Endothelial cell (in vitro differentiated cells): ENCODE measurements around the gene SYCE3. TPM values are rescaled to one million over a fixed set of nuclear protein-coding genes. Genes with fewer than 3 reads are reported as not detected.

ENCODE experiments used
- DNase-seq: peaks from one replicate; pipeline ENCODE4 v3.0.0; 2021; ENCODE audit warnings: low spot score
- H3K27ac Mint-ChIP-seq: one replicate; pipeline ENCODE4 v1.8.0; 2021; ENCODE audit warnings: mixed read lengths, inconsistent platforms; ENCODE audit not compliant: unreplicated experiment
- H3K27me3 Mint-ChIP-seq: one replicate; pipeline ENCODE4 v1.8.0; 2021; ENCODE audit warnings: mild to moderate bottlenecking, moderate library complexity, mixed read lengths, inconsistent platforms; ENCODE audit not compliant: unreplicated experiment
- H3K36me3 Mint-ChIP-seq: one replicate; pipeline ENCODE4 v1.8.0; 2021; ENCODE audit warnings: mild to moderate bottlenecking, low read depth, mixed read lengths, inconsistent platforms; ENCODE audit not compliant: unreplicated experiment
- H3K4me1 Mint-ChIP-seq: one replicate; pipeline ENCODE4 v1.8.0; 2021; ENCODE audit warnings: mild to moderate bottlenecking, mixed read lengths, inconsistent platforms; ENCODE audit not compliant: unreplicated experiment
- H3K4me3 Mint-ChIP-seq: one replicate; pipeline ENCODE4 v1.8.0; 2021; ENCODE audit warnings: mild to moderate bottlenecking, mixed read lengths, inconsistent platforms; ENCODE audit not compliant: unreplicated experiment
- H3K9me3 Mint-ChIP-seq: one replicate; pipeline ENCODE4 v1.8.0; 2021; ENCODE audit warnings: mixed read lengths, inconsistent platforms; ENCODE audit not compliant: unreplicated experiment
- long read RNA-seq: library from polyadenylated mRNA; unstranded; transcript quantifications from one replicate; pipeline ENCODE4 v2.0.0, GENCODE V29; 2020; ENCODE audit not compliant: unreplicated experiment
- total RNA-seq: library from RNA; stranded (reverse); fragmentation: NEBNext Ultra II Directional; extraction: Animal tissue kit (Norgen Biotek cat#: 25700); gene quantifications from one replicate; pipeline ENCODE4 v1.2.1, GENCODE V29; 2021; ENCODE audit not compliant: unreplicated experiment
- TF ChIP-seq, protein P1 (sequence below): fragments of 200-600 bp; sonication (generic); IDR thresholded peaks from one replicate; pipeline ENCODE4 v1.5.0; 2021; ENCODE audit warnings: antibody characterized with exemption; ENCODE audit not compliant: unreplicated experiment

The SYCE3 gene, protein sequence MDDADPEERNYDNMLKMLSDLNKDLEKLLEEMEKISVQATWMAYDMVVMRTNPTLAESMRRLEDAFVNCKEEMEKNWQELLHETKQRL
- total RNA-seq = not detected
- long read RNA-seq = 0 reads

DNA sequence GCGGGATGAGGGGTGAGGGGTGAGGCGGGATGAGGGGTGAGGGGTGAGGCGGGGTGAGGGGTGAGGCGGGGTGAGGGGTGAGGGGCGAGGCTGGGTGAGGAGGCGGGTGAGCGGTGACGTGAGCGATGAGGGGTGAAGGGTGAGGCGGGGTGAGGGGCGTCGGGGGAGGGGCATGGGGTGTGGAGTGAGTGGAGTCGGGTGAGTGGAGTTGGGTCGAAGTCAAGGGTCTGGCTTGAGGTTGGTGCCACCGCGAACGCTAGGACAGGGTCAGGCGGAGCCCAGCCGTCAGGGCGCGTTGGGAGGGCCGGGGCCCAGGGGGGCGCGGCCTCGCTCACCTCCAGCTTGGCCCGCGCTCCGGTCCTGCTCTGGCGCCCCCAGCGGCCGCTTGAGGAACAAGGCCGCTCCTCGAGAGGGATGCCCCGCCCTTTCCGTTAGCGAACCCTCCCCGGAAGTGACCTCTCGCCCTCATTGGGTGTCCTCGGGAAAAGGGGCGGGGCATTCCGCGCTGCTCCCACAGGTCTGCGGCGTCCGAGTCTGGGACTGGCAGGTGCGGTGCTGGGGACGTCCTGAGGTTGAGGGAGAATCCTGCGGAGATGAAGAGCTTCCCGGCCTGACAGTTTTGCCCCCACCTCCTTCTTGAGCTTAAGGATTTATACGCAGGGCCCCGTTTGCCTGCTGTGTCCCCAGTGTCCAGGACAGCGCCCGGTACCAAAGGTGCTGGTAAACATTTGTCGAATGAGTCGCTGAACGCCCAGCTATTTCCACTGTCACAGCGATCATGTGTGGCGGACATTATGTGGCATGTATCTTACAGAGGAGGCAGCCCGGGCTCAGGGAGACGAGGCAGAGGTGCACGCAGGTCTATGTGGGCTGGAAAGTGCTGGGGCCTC lies at the start of gene SYCE3:
Gene SYCE3, minus strand, starts transcription at position 397 of the 890 bp plus-strand sequence. CDS start 6,514 bp downstream, outside the sequence.
- H3K36me3 Mint-ChIP-seq = peaks cover 2% of the 10 kb centered on the region
- H3K4me1 Mint-ChIP-seq = peaks cover 10% of the 10 kb centered on the region
- TF ChIP-seq, protein P1, sequence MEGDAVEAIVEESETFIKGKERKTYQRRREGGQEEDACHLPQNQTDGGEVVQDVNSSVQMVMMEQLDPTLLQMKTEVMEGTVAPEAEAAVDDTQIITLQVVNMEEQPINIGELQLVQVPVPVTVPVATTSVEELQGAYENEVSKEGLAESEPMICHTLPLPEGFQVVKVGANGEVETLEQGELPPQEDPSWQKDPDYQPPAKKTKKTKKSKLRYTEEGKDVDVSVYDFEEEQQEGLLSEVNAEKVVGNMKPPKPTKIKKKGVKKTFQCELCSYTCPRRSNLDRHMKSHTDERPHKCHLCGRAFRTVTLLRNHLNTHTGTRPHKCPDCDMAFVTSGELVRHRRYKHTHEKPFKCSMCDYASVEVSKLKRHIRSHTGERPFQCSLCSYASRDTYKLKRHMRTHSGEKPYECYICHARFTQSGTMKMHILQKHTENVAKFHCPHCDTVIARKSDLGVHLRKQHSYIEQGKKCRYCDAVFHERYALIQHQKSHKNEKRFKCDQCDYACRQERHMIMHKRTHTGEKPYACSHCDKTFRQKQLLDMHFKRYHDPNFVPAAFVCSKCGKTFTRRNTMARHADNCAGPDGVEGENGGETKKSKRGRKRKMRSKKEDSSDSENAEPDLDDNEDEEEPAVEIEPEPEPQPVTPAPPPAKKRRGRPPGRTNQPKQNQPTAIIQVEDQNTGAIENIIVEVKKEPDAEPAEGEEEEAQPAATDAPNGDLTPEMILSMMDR = peak; percentile 82
- H3K4me3 Mint-ChIP-seq = peak within 1 kb of the TSS; percentile 86
- peak; percentile 97 for DNase-seq
- H3K9me3 Mint-ChIP-seq = no peaks in the 10 kb centered on the region
- H3K27me3 Mint-ChIP-seq = peaks cover 31% of the 10 kb centered on the region
- H3K27ac Mint-ChIP-seq = no peak within 1 kb of the TSS

DNA sequence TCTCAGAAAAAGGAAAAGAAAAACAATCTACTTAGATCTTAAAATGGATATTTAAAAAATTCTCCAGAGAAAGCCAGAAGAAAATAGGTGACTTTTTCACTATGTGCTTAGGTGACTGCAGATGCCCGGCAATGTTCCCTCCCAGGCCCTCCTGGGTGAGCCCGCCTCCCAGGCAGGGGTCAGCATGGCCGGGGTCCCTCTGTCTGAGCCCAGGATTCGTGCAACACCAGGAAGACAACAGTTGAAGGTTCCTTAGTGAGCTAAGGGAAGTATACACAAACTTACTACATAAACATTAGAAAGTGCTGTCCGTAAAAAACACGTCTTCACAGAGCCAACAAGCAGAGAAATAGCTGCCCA lies 49.4 kb upstream of the SYCE3 start:
- no peak for DNase-seq
- Mint-ChIP-seq H3K4me3 (no peak overlapping the region), H3K27ac (no peak overlapping the region), H3K9me3 (no peaks in the 10 kb centered on the region), H3K27me3 (peaks cover 14% of the 10 kb centered on the region), H3K36me3 (no peaks in the 10 kb centered on the region), H3K4me1 (no peaks in the 10 kb centered on the region)
- TF ChIP-seq, protein P1 = no peak

DNA sequence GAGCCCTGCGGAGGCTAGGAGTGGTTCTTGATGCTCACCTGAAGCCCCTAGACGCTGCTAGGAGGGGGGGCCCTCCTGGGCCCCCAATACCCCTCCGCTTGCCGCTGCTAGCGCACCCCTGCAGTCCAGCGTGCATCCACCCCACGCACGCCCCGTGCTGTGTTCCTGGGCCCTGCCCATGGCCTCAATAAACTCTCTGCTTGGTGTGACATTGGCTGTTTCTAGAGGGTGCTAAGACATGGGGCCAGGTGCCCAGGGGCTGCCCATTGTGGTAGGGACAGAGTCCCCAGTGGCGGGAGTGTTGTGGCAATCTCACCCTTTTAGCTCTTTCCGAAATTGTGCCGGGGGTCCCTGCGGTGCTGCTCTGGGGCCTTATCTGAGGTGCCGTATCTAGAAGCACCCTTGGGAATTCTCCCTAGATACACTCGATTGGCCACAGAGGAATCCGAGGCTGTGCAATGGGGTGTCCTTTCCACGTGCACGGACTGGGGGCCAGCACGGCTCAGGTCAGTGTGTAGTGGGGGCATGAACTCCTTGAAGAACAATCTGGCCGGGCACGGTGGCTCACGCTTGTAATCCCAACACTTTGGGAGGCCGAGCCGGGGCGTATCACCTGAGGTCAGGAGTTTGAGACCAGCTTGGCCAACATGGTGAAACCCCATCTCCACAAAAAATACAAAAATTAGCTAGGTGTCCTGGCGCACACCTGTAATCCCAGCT lies 48.8 kb upstream of the SYCE3 start:
- Mint-ChIP-seq H3K27me3 (peaks cover 15% of the 10 kb centered on the region), H3K4me3 (no peak overlapping the region), H3K9me3 (no peaks in the 10 kb centered on the region), H3K36me3 (no peaks in the 10 kb centered on the region), H3K27ac (peak overlapping the region; percentile 30), H3K4me1 (no peaks in the 10 kb centered on the region)
- TF ChIP-seq, protein P1 = no peak
- DNase-seq = no peak

DNA sequence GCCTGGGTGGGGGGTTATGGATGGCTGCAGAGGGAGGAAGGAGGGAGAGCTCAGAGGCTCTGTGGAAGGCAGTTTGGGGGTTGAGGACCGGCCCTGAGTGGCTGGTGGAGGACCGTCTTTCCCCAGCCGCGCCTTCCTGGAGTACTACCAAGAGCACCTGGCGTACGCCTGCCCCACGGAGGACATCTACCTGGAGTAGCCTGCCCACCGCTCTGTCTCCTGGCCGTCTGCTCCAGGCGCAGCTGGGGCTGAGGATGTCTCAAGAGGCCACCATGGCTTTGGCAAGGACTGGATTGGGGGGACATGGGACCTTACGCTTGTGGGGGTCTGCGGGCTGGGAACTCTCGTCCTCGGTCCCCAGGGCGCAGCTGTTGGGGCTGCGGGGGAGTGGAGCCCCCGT lies 47.9 kb upstream of the SYCE3 start:
- no peak overlapping the region for H3K4me3 Mint-ChIP-seq
- no peak overlapping the region for H3K27ac Mint-ChIP-seq
- TF ChIP-seq, protein P1 = no peak
- H3K9me3 Mint-ChIP-seq = no peaks in the 10 kb centered on the region
- no peak for DNase-seq
- no peaks in the 10 kb centered on the region for H3K4me1 Mint-ChIP-seq
- H3K36me3 Mint-ChIP-seq = no peaks in the 10 kb centered on the region
- H3K27me3 Mint-ChIP-seq = peaks cover 15% of the 10 kb centered on the region
